GM21786 (cell line): ENCODE data around the gene PLD1.
A peak's percentile ranks its signal among the peaks of the same experiment; 100 is the strongest.
"Not testable (repeated sequence)": the region's sequence is repeated elsewhere in the genome, so short reads cannot be mapped to it uniquely, and the experiment has no call there.

Experiments
- ATAC-seq: cut with Tn5 transposase; IDR thresholded peaks from one replicate; pipeline ENCODE4 v1.9.1; 2021; ENCODE audit not compliant: unreplicated experiment

The PLD1 gene

DNA sequence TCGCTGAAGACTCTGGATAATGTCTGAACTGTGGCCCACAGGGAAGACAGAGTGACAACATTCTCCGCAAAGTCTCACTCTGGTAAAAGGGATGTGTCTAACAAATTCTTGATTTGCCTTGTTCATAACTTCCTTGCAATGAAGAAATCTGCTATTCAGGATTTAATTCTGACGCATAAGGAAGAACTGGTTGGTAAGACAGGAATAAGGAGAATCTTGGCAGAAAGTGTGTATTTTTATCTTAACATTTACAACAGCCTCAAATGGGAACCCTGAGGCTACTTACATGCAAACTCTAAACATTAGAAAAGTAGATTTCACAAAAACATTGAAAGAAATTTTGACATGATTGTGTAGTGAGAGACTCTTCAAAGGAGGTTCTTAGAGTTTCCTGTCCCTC lies 10.8 kb upstream of the PLD1 start:
- ATAC-seq, result no peak

DNA sequence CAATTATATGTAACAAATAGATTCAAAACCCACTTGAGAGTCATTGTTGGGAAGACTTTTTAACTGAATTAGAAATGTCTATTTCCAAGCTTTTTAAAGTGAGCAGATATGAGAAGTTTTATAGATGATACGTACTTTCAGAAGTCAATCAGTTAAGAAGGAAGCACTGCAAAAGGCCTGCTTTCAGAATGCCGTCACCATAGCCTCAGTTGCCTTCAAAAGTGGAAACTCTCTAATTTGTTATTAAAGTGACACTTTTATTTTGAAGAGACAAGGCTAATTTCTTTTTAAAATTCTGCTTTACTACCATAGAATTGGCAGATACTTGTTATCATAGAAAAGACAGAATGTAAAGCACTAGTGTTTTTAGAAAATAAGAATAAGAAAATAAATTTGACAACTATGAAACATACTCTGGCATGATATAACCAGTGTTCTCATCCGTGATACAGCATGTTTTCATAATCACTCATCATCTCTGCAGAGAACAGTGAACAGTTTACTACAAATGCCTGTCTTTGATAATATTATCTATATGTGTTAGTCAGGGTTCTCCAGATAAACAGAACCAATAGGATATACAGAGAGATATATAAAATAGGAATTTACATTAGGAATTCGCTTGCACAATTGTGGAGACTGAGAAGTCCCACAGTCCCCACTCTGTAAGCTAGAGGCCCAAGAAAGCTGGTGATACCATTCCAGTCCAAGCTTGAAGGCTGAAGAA lies 7.0 kb upstream of the PLD1 start:
- ATAC-seq, result no peak

DNA sequence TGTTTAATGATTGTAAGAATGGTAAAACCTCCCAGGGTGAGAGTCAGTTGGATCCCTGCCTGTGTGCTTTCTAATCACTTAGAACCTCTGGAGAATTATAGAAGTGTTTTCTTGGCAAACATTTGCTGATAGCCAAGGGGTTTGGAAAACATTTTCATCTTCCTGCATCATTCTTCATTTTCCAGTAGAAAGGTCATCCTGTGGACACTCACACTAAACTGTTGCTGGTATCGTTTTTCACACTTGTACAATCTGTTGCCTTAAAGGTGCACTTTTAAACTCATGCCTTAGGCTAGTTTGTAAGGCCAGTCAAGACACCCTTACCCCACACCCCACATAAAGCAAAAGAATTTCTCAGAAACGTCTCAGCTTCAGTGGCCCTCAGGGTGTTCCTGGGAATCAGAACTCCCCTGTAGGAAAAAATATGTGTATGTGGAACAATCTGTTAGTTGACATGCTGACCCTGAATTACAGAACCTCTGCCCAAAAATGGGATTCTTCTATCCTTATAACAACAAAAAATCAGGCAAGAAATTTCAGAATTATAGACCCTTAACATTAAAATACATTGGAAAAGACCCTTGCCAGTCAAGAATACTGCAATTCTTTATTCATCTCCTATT lies 5.8 kb upstream of the PLD1 start:
- ATAC-seq, result no peak

DNA sequence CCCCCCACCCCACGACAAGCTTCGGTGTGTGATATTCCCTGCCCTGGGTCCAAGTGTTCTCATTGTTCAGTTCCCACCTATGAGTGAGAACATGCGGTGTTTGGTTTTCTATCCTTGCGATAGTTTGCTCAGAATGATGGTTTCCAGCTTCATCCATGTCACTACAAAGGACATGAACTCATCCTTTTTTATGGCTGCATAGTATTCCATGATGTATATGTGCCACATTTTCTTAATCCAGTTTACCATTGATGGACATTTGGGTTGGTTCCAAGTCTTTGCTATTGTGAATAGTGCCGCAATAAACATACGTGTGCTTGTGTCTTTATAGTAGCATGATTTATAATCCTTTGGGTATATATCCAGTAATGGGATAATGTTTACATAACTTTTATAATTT lies 4.4 kb upstream of the PLD1 start:
- not testable (repeated sequence) for ATAC-seq

DNA sequence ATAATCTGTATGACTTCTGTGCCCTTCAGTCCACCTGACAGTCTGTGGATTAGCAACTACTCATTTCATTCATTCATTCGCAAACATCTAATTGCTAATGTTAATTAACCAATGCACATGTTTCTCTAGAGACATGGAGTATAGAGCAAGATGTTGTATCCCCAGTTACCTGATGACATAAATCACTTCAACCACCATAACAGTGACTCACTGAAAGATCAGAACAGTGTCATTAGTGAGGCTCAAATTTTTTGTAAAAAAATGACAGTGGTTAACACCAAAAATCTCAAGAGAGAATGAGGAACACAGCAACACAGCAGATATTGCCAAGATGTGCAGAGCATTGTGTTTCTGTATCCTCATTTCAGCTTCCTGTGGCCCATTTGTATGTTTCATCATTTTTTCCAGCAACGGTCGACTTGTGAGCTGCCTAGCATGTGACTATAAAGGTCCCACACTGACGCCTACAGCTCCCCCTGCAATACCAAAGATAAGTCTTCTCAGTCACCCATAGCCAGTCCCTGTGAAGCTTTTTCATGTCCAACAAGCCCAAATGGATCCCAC lies 3.7 kb upstream of the PLD1 start:
- ATAC-seq, result peak; percentile 38

DNA sequence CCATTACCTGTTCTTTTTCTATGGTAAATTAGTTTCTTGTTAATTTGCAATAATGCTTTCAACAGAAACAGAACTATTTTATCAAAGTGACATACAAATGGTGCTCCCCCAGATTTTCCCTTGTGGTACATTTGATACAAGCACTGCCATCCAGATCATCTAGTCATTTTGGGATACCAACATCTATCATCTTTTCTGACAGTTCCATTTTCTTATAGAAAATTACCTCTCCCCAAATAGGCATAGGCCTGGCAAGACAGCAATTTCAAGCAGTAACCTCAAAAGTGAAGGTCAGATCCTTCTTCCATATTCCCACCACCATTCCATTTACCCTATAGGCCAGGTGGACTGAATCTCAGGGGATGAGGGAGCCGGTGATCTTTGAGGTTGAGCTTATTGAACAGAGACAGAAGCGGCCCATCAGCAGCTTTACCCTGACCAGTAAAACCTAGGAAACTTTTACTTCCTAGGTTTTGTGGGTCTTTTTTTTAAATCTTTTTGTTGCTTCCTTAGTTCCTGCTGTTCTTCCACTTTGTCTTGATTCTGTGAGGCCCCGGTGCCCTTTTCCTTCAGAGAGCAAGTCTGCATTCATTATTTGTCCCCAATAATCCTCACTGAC lies 3.1 kb upstream of the PLD1 start:
- no peak for ATAC-seq

DNA sequence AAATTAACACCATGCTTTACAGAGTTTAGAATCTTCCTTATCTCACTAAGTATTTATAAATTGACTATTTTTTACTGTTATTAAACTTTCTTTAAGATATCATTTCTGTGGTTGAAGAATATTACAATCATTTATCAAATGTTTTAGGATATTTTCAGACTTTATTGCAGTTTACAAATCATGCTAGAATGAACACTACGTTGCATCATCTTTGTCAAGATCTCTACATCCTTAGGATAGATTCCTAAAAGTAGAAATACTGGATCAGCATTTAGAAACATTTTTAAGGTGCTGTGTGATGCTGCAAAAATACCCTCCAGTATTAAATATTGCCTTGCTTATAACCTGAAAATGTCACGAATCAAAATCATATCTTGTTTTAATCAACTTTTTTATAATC lies 2.5 kb upstream of the PLD1 start:
- no peak for ATAC-seq

DNA sequence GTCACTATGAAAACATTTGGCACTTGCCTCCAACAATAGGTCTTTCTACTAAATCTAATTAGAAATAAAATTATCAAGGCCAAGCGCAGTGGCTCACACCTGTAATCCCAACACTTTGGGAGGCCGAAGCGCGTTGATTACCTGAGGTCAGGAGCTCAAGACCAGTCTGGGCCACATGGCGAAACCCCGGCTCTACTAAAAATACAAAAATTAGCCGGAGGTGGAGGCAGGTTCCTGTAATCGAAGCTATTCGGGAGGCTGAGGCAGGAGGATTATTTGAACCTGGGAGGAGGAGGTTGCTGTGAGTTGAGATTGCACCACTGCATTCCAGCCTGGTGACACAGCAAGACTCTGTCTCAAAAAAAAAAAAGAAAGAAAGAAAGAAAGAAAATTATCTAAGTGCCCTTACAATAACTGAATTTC lies 1.6 kb upstream of the PLD1 start:
- no peak for ATAC-seq

DNA sequence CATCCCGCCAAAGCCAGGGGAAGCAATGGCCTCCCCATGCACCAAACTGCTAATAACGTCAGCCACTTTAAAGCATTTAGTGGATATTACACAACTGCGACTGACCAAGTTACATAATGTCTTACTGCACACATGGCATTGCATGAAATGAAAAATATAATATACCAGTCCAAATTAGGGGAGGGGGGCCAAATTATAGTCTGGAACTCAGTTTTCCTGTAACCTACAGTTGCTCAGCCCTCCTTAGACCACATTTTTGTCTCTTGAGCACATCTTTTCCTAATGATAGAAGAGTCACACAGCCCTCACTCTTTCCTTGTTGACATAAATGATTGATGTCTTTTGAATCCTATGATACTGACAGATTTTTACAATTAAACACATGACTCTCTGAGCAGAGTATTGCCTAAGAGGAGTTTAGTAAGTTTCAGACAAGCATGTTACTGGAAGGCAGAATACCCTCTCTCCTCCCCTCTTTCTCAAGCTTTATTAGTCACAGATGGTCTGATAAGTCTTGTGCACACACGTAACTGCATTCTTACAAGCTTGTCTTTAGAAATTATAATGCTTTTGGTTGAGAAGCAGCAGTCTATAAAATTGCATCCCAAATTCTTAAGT lies 1.1 kb upstream of the PLD1 start:
- ATAC-seq, result no peak

DNA sequence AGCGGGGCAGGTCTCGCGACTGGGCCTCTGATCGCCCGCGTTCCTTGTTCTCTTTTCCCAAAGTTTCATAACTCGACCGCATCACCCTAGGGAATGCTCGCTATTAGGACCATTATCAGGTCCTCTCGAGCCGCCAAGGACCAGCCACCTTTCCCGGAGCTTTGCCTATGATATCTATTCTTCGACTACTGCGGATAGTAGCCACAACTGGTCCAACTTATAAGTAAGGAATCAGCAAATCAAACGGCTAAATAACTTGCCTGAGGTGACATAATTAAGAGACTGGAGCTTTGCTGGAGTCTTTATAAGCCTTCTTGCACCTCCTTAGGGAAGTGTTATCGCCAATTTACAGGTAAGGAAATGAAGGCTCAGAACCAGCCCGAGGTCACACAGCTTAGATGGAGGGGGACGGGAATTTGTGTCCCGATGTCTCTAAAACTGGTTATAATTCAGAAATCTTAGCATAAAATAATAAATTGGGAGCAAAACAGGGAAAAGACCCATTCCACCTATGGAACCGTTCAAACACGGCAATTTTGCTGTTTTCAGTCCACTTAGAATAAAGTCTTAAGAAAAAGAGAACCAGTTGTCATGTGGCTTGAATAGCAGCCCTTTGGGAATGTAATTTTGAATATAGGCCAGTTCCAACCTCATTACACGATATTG lies 479 bp upstream of the PLD1 start:
- ATAC-seq, result no peak

DNA sequence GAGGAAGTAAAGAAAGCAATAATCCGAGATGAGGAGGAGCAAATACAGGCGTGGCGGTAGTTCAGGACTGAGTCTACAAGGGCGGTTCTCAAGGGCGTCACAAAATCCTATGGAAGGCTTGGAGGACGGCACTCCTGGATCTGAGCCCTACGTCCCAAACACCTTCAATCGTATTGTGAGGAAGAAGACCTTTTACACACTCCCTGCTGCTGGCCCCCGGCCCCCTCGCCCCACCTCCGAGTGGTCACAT lies 747 bp downstream of the PLD1 start:
- peak; percentile 34 for ATAC-seq

DNA sequence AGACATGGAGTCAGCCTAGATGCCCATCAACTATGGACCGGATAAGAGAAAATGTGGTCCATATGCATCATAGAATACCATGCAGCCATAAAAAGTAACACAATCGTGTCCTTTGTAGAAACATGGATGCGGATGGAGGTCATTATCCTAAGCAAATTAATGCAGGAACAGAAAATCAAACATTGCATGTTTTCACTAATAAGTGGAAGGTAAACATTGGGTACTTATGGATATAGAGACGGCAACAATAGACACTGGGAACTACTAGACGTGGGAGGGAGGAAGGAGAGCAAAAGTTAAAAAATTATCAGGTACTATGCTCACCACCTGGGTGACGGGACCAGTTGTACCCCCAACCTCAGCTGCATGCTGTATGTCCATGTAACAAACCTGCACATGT lies 2.5 kb downstream of the PLD1 start:
- no peak for ATAC-seq

DNA sequence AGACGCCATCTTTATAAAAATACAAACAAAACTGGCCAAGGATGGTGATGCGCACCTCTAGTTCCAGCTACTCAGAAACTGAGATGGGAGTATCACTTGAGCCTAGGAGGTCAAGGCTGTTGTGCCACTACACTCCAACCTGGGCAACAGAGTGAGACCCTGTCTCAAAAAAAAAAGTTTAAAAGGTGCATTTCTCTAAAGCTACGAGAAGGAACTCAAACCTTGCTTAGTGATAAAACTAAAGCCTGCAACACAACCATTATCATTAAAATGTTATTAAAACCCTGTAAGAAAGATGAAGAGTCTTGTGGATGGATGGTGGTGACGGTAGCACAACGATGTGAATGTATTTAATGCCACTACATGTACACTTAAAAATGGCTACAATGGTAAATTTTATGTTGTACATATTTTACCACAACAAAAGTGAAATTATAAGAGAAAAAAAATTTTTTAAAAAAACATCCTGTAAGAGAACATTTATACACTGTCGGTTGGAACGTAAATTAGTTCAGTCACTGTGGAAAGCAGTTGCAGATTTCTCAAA lies 3.1 kb downstream of the PLD1 start:
- no peak for ATAC-seq

DNA sequence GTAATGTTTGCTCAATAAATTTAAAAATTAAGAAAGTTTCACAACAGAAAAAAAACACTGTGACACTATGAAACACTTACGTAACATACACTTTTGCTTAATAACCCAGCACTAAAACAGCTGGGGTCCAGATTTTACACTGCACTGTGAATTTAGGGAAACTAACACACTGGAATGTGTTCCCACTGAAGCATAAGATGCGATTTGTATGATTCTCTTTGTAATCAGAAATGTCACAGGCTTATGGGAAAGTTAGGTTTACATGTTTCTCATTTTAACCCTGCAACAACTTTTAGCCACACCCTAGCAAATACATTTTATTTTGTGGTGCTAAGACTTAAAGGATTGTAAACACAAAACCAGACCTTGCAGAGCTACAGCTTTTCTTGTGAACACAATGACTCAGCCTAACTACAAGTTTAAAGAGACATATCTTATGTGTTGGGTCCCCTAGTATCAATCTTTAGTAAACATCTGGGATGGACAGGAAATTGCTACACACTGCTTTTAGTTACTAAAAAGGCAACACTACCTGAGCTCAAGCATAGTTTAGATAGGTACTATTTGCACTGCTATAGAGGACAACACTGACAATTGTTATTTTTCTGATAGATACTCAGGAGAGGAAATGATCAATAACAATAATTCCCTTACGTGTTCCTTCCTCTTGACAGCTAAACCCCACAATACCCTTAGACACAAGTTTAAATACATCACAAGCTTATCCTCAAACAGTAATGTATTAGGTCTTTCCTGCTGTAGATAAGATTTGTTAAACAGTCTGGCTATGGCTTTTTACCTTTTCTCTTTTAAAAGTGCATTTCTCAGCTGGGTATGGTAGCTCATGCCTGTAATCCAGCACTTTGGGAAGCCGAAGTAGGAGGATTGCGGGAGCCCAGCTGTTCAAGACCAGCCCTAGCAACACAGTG lies 3.8 kb downstream of the PLD1 start:
- no peak for ATAC-seq

DNA sequence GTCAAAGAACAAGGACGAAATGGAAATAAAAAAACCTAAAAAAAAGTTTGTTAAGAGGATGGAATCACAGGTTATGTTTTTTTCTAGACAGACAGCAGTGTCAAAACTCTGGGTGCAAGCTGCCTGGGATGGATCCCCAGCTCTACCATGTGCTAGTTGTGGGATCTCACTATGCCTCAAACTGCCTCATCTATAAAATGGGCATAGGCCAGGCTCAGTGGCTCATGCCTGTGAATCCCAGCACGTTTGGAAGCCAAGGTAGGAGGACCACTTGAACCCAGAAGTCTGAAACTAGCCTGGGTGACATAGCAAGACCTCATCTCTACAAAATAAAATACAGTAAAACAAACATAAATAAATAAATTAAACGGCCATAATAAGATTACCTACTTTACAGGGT lies 4.6 kb downstream of the PLD1 start:
- ATAC-seq, result no peak

DNA sequence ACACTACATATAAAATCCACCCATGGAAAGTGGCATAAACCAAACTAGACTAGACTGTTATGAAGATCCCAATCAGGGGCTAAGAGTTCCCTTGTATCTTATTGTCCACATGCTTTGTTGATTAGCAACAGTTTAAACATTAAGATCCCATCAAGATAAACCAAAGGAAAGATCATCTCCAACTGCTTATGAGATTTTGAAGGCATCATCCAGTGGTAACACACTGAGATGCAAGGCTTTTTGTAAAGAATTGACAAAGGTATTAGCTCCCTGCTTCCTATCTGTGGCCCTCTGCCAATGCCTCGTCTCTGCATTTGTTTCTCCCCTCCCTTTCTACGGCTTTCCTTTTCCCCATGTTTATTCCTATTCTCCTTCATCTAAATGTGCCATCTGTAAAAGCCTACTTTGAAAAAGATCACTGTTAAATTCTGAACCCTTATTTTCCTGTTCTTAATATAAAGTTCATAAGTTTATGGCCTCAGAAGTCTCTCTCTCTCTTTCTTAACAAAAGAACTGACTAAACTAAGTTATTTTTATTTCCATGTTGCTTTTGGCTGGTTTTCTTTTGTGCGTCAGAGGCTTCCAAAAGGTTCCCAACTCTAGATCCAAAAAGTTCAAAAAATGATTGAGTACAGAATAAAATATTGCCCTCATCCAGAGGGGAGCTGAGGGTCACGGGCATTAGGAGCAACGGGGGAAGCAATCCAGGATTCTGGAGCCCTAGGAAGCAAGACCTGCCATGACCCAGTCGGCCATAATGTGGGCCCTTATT lies 5.5 kb downstream of the PLD1 start:
- no peak for ATAC-seq

DNA sequence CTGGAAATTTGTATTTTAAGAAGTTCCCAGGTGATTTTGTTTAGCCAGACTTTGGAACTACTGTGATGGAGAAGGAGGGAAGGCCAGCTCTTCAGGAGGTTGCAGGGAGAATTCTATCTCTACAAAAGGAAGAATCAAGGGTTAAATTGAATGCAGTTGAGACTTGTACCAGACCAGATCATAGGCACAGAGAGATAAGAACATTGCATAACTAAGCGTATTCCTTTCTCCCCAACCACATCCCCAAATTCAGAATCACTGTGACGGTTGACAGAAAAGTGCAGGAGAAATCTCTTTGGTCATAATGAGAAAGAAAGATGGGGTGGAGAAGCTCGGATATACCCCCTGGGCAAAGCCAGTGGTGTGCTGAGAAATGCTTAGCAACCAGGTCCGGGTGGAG lies 7.2 kb downstream of the PLD1 start:
- no peak for ATAC-seq

DNA sequence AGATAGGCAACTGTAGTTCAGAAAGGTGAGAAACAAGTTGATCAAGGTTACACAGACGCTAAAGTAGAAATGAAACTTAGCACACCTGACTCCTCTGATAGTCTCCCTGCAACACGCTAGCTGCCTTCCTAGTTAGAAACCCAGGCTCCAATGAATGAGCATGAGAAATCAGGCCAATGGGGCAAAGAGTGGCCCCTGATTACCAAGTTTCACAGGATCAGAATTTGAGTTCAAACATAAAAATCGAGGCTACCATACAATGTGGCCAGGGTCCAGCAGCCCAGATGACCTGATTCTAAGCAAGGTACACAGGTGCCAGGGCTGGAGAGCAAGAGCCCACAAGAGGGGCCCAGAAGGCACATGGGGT lies 7.7 kb downstream of the PLD1 start:
- ATAC-seq, result peak; percentile 42

DNA sequence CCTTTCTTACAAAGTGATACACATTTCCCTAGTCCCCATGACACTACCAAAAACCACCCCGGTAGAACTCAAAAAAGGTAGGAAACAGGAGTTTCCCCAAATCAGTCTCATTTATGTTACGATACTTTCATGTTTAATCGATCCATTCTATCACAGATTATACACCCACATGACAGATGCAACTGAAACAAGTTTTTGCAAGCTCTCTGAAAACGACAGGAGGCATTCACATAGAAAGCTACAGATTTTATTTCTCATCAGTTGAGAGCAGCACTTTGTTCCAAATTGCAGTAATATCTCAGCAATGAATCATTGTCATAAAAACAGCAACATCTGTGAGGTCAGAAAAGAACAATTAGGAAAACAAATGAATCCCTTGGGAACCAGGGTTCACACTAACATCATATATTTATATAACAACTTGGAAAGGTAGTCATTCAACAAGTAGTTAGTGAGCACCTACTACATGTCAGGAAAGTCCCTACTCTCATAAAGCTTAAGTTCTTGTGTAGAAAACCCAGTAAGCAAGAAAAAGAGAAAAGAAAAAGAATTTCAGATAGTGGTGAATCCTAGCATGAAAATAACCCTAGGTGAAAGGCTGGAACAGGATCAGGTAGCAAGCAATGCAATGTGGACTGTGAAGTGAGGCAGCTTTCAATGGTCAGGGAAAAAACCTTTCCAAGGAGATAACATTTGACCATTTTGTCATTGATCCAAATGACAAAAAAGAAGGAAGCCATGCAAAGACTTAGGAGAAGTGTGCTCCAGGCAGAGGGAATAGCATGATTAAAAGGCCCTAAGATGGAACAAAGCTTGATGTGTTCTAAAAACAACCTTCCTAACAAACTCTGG lies 8.3 kb downstream of the PLD1 start:
- no peak for ATAC-seq
